Measurements from ENCODE around the gene USPL1. TPM values are rescaled to one million over a fixed set of nuclear protein-coding genes. Genes with fewer than 3 reads are reported as not detected.
A peak's percentile ranks its signal among the peaks of the same experiment; 100 is the strongest.
"Not testable (repeated sequence)": the region's sequence is repeated elsewhere in the genome, so short reads cannot be mapped to it uniquely, and the experiment has no call there.

The USPL1 gene
- total RNA-seq, 3 donors from 2014 or later, result 12.9 to 13.7 (median 13.3) TPM

GRCh38 chr13:30601836-30602235, 15.9 kb upstream of the USPL1 start:
- H3K4me1 Mint-ChIP-seq (ENCODE audit: low read depth), result no peaks in the 10 kb centered on the region
- no peaks in the 10 kb centered on the region for H3K9me3 Mint-ChIP-seq
- no peak for ATAC-seq
- H3K27me3 Mint-ChIP-seq (ENCODE audit: low read depth), result no peaks in the 10 kb centered on the region
- H3K36me3 Mint-ChIP-seq (ENCODE audit: insufficient read depth), result no peaks in the 10 kb centered on the region
- H3K4me3 Mint-ChIP-seq, result no peak overlapping the region
- DNase-seq, result no peak

DNA sequence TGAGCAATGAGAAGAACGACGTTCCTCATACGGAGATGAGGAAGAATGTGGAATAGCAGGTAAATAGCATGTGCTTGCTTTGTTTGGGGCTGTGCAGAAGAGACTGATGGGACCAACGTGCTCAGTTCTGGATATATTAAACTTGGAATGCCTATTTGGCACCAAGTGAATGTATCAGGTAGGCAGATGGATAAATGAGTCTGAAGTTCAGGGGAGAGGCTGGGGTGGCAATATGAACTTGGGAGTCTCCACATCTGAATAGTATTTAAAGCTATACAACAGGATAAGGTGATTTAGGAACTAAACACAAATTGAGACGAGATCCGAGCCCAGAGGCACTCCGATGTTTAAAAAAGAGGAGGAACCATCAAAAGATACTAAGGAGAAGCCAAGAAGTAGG, 12.7 kb upstream of the USPL1 start:
- ATAC-seq (no peak), DNase-seq (no peak)
- peaks cover 21% of the 10 kb centered on the region for H3K4me1 Mint-ChIP-seq (ENCODE audit: low read depth)
- no peaks in the 10 kb centered on the region for H3K36me3 Mint-ChIP-seq (ENCODE audit: insufficient read depth)
- H3K27me3 Mint-ChIP-seq (ENCODE audit: low read depth), result no peaks in the 10 kb centered on the region
- no peak overlapping the region for H3K4me3 Mint-ChIP-seq
- no peaks in the 10 kb centered on the region for H3K9me3 Mint-ChIP-seq

- not testable (repeated sequence) for ATAC-seq; DNase-seq; H3K9me3 Mint-ChIP-seq; H3K36me3 Mint-ChIP-seq (ENCODE audit: insufficient read depth); H3K4me3 Mint-ChIP-seq; H3K27me3 Mint-ChIP-seq (ENCODE audit: low read depth)
- peaks cover 24% of the 10 kb centered on the region for H3K4me1 Mint-ChIP-seq (ENCODE audit: low read depth)
Observed at GRCh38 chr13:30607186-30607585, 10.5 kb upstream of the USPL1 start.

- no peak overlapping the region for H3K4me3 Mint-ChIP-seq
- no peaks in the 10 kb centered on the region for H3K27me3 Mint-ChIP-seq (ENCODE audit: low read depth)
- no peaks in the 10 kb centered on the region for H3K36me3 Mint-ChIP-seq (ENCODE audit: insufficient read depth)
- no peaks in the 10 kb centered on the region for H3K9me3 Mint-ChIP-seq
- peak; percentile 96 to 97 for ATAC-seq
- DNase-seq, result peak; percentile 49
- H3K4me1 Mint-ChIP-seq (ENCODE audit: low read depth), result peaks cover 28% of the 10 kb centered on the region
Observed at GRCh38 chr13:30607908-30608307, 9.8 kb upstream of the USPL1 start.

DNA sequence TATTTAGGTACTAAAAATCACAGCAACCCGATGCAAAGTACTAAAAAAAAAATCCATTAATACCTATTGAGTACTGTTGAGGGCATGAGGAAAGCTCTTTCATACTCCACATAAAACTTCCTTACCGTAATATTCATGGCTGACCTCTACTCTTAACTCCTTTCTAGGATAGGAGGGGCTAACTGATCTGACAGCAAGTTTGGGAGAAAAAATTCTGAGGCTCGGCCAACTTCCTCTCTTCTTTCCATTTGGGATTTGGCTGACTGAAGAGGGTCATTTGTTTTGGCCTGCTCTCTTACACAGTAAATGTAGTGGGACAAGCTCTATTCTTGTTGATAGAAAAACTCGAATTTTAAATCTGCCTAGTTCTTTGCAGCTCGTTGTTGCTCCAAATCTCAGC, 9.4 kb upstream of the USPL1 start:
- Mint-ChIP-seq H3K27me3 (ENCODE audit: low read depth) (no peaks in the 10 kb centered on the region), H3K4me1 (ENCODE audit: low read depth) (peaks cover 30% of the 10 kb centered on the region), H3K9me3 (no peaks in the 10 kb centered on the region), H3K4me3 (no peak overlapping the region), H3K36me3 (ENCODE audit: insufficient read depth) (no peaks in the 10 kb centered on the region)
- no peak for DNase-seq
- ATAC-seq, result no peak

DNA sequence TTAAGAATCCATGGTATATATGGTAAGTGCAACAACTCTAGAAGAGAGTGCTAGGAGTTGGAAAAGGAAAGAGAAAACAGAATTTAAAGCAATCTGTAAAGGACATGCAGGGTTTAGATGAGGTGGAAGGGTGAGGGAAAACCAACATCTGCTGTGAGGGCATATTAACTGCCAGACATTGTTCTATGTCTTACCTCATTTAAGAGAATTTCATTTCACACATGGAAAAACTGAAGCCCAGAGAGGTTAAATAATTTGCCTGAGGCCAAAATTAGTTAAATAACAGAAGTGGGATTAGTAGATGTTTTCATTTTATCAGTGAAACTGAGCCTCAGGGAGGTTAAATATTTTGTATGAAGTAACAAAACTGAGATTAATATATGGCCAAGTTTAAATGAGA, 7.4 kb upstream of the USPL1 start:
- DNase-seq (no peak), ATAC-seq (no peak)
- no peaks in the 10 kb centered on the region for H3K36me3 Mint-ChIP-seq (ENCODE audit: insufficient read depth)
- H3K4me1 Mint-ChIP-seq (ENCODE audit: low read depth), result peaks cover 42% of the 10 kb centered on the region
- H3K27me3 Mint-ChIP-seq (ENCODE audit: low read depth), result no peaks in the 10 kb centered on the region
- H3K9me3 Mint-ChIP-seq, result no peaks in the 10 kb centered on the region
- no peak overlapping the region for H3K4me3 Mint-ChIP-seq

GRCh38 chr13:30615481-30615865, 2.2 kb upstream of the USPL1 start:
- Mint-ChIP-seq H3K27me3 (ENCODE audit: low read depth) (no peaks in the 10 kb centered on the region), H3K36me3 (ENCODE audit: insufficient read depth) (no peaks in the 10 kb centered on the region), H3K9me3 (no peaks in the 10 kb centered on the region), H3K4me1 (ENCODE audit: low read depth) (peaks cover 28% of the 10 kb centered on the region), H3K4me3 (no peak overlapping the region)
- ATAC-seq (no peak), DNase-seq (no peak)

DNA sequence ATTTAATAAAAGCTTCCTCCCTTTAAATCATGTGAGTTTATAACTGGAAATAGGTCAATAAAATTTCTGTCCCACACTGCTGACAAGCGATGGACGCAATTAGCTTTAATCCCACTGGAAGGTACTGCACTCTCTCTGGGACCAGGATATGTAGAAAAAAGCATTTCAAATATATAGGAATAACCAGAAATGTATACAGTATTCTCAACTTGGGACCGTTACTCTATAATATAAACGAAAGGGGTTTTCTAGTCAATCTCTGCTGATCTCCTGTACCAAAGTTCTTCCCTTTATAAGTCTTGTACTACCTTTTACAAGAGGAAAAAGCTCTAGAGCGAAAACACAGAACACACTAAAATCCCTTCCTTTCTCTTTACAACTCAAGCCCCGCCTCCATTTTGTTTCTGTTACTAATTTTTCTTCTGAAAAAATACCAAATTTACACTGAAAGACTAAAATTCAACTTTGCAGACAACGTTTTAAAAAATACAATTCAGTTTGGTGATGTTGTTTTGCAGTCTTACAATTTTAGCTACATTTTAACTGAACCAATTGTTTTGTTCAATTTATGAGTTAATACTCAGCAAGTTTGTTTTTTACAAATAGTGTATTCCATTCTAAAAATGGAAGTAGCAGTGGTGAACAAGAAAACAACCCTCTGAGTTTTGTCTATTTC, 1.7 kb upstream of the USPL1 start:
- Mint-ChIP-seq H3K4me3 (no peak overlapping the region), H3K27me3 (ENCODE audit: low read depth) (no peaks in the 10 kb centered on the region), H3K4me1 (ENCODE audit: low read depth) (peaks cover 30% of the 10 kb centered on the region), H3K9me3 (no peaks in the 10 kb centered on the region), H3K36me3 (ENCODE audit: insufficient read depth) (no peaks in the 10 kb centered on the region)
- DNase-seq, result no peak
- no peak for ATAC-seq

GRCh38 chr13:30616927-30617314, 799 bp upstream of the USPL1 start:
- ATAC-seq, result peak; percentile 26 to 32
- H3K9me3 Mint-ChIP-seq, result no peaks in the 10 kb centered on the region
- no peaks in the 10 kb centered on the region for H3K27me3 Mint-ChIP-seq (ENCODE audit: low read depth)
- H3K4me3 Mint-ChIP-seq, result no peak overlapping the region
- peaks cover 3% of the 10 kb centered on the region for H3K36me3 Mint-ChIP-seq (ENCODE audit: insufficient read depth)
- peak; percentile 34 for DNase-seq
- H3K4me1 Mint-ChIP-seq (ENCODE audit: low read depth), result peaks cover 34% of the 10 kb centered on the region

GRCh38 chr13:30618186-30618929, 638 bp downstream of the USPL1 start:
- H3K4me1 Mint-ChIP-seq (ENCODE audit: low read depth), result peaks cover 33% of the 10 kb centered on the region
- H3K9me3 Mint-ChIP-seq, result no peaks in the 10 kb centered on the region
- peaks cover 10% of the 10 kb centered on the region for H3K36me3 Mint-ChIP-seq (ENCODE audit: insufficient read depth)
- ATAC-seq, result peak; percentile 8 to 11
- no peak for DNase-seq
- H3K4me3 Mint-ChIP-seq, result no peak overlapping the region
- no peaks in the 10 kb centered on the region for H3K27me3 Mint-ChIP-seq (ENCODE audit: low read depth)

DNA sequence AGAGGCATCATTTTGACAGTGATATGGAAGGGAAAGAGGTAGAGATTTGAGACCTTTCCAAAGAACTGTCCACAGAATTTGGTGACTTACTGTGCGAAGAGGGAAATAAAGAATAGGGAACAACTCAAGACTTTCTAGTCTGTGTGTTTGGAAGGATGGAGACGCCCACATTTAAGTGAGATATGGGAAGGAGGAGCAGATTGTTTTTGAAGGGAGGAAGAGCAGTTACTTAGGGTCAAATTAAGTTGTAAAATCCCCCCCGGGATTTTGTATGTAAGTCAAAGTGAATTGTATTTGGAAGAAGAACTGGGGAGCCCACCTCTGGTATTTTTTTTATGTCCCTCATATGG, 1.2 kb downstream of the USPL1 start:
- ATAC-seq (no peak), DNase-seq (no peak)
- no peak overlapping the region for H3K4me3 Mint-ChIP-seq
- H3K9me3 Mint-ChIP-seq, result no peaks in the 10 kb centered on the region
- no peaks in the 10 kb centered on the region for H3K27me3 Mint-ChIP-seq (ENCODE audit: low read depth)
- H3K36me3 Mint-ChIP-seq (ENCODE audit: insufficient read depth), result peaks cover 13% of the 10 kb centered on the region
- peaks cover 30% of the 10 kb centered on the region for H3K4me1 Mint-ChIP-seq (ENCODE audit: low read depth)

GRCh38 chr13:30619731-30620130, 2.0 kb downstream of the USPL1 start:
- H3K4me3 Mint-ChIP-seq, result no peak overlapping the region
- H3K9me3 Mint-ChIP-seq, result no peaks in the 10 kb centered on the region
- H3K27me3 Mint-ChIP-seq (ENCODE audit: low read depth), result no peaks in the 10 kb centered on the region
- peaks cover 20% of the 10 kb centered on the region for H3K36me3 Mint-ChIP-seq (ENCODE audit: insufficient read depth)
- DNase-seq, result no peak
- peaks cover 29% of the 10 kb centered on the region for H3K4me1 Mint-ChIP-seq (ENCODE audit: low read depth)
- no peak for ATAC-seq

DNA sequence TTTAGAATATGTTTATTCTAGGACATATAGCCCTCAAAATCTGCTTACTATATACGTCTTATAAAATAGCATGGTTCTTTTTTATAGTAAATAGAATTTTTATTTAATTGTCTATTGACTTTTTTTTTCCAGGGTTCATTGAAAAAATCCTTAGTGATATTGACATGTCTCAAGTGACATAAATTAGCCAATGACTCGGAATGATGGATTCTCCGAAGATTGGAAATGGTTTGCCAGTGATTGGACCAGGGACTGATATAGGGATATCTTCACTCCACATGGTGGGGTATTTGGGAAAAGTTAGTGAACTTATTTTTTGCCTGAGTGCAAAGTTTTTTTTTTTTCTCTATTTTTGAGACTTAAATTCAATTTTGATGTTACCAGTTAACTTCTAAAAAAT, 3.2 kb downstream of the USPL1 start:
- no peaks in the 10 kb centered on the region for H3K9me3 Mint-ChIP-seq
- H3K4me3 Mint-ChIP-seq, result no peak overlapping the region
- ATAC-seq (no peak), DNase-seq (no peak)
- H3K27me3 Mint-ChIP-seq (ENCODE audit: low read depth), result no peaks in the 10 kb centered on the region
- H3K36me3 Mint-ChIP-seq (ENCODE audit: insufficient read depth), result peaks cover 24% of the 10 kb centered on the region
- peaks cover 24% of the 10 kb centered on the region for H3K4me1 Mint-ChIP-seq (ENCODE audit: low read depth)

GRCh38 chr13:30622551-30622950, 4.8 kb downstream of the USPL1 start:
- DNase-seq (no peak), ATAC-seq (no peak)
- no peak overlapping the region for H3K4me3 Mint-ChIP-seq
- H3K36me3 Mint-ChIP-seq (ENCODE audit: insufficient read depth), result peaks cover 24% of the 10 kb centered on the region
- H3K27me3 Mint-ChIP-seq (ENCODE audit: low read depth), result no peaks in the 10 kb centered on the region
- no peaks in the 10 kb centered on the region for H3K9me3 Mint-ChIP-seq
- peaks cover 28% of the 10 kb centered on the region for H3K4me1 Mint-ChIP-seq (ENCODE audit: low read depth)

GRCh38 chr13:30623392-30623791, 5.7 kb downstream of the USPL1 start:
- DNase-seq, result no peak
- Mint-ChIP-seq H3K27me3 (ENCODE audit: low read depth) (no peaks in the 10 kb centered on the region), H3K4me3 (no peak overlapping the region), H3K9me3 (no peaks in the 10 kb centered on the region), H3K4me1 (ENCODE audit: low read depth) (peaks cover 32% of the 10 kb centered on the region), H3K36me3 (ENCODE audit: insufficient read depth) (peaks cover 25% of the 10 kb centered on the region)
- no peak for ATAC-seq
